GM19240 (cell line): ENCODE measurements around the gene ACYP1.
"Not testable (repeated sequence)": the region's sequence is repeated elsewhere in the genome, so short reads cannot be mapped to it uniquely, and the experiment has no call there.

ENCODE experiments used
- DNase-seq: peaks from one replicate; pipeline ENCODE4 v3.0.0; 2011; ENCODE audit warnings: low spot score; ENCODE audit not compliant: insufficient read length

Gene ACYP1

GRCh38 chr14:75068294-75069120 lies 4.7 kb upstream of the ACYP1 start:
- no peak for DNase-seq

- not testable (repeated sequence) for DNase-seq
Observed at GRCh38 chr14:75067765-75068164, 3.9 kb upstream of the ACYP1 start.

GRCh38 chr14:75067212-75067611 lies 3.4 kb upstream of the ACYP1 start:
- no peak for DNase-seq

- no peak for DNase-seq
Observed at GRCh38 chr14:75066691-75067090, 2.9 kb upstream of the ACYP1 start.

GRCh38 chr14:75064205-75064567 lies 362 bp upstream of the ACYP1 start:
- no peak for DNase-seq

GRCh38 chr14:75063013-75063412 lies 811 bp downstream of the ACYP1 start:
- DNase-seq = no peak

GRCh38 chr14:75060420-75060819 lies 3.4 kb downstream of the ACYP1 start:
- no peak for DNase-seq

- no peak for DNase-seq
Observed at GRCh38 chr14:75059642-75060041, 4.2 kb downstream of the ACYP1 start.

- DNase-seq = no peak
Observed at GRCh38 chr14:75054421-75054820, 9.4 kb downstream of the ACYP1 start.

GRCh38 chr14:75053396-75054291 lies 10.2 kb downstream of the ACYP1 start:
- DNase-seq = no peak

- DNase-seq = no peak
Observed at GRCh38 chr14:75051556-75051899, 12.3 kb downstream of the ACYP1 start.

GRCh38 chr14:75050852-75051555 lies 12.8 kb downstream of the ACYP1 start, which contains the start of gene MLH3:
Gene MLH3 (minus strand): TSS chr14:75051467. CDS start chr14:75049655, 1,812 bp downstream.
- peak; percentile 48 for DNase-seq

GRCh38 chr14:75049731-75050201 lies 14.1 kb downstream of the ACYP1 start:
- DNase-seq = no peak

- no peak for DNase-seq
Observed at GRCh38 chr14:75049136-75049535, 14.7 kb downstream of the ACYP1 start.

- DNase-seq = no peak
Observed at GRCh38 chr14:75048101-75048500, 15.7 kb downstream of the ACYP1 start.

- DNase-seq = no peak
Observed at GRCh38 chr14:75047506-75047905, 16.3 kb downstream of the ACYP1 start.

- DNase-seq = no peak
Observed at GRCh38 chr14:75046899-75047298, 16.9 kb downstream of the ACYP1 start.

GRCh38 chr14:75046275-75046674 lies 17.5 kb downstream of the ACYP1 start:
- DNase-seq = no peak

GRCh38 chr14:75044752-75045151 lies 19.1 kb downstream of the ACYP1 start:
- DNase-seq = no peak

GRCh38 chr14:75044322-75044721 lies 19.5 kb downstream of the ACYP1 start:
- DNase-seq = no peak

- no peak for DNase-seq
Observed at GRCh38 chr14:75042035-75042434, 21.8 kb downstream of the ACYP1 start.

- DNase-seq = no peak
Observed at GRCh38 chr14:75041613-75042012, 22.2 kb downstream of the ACYP1 start.
